IPS DF 6.9 (cell line): ENCODE results near the gene RBM19.

ENCODE experiments used
- DNase-seq: peaks from one replicate; pipeline ENCODE4 v3.0.0-alpha.2; 2013; ENCODE audit warnings: low read depth, low spot score
- H3K27ac ChIP-seq: one replicate; pipeline ENCODE4 v1.5.1; 2013; ENCODE audit warnings: low read length, control low read depth
- H3K27me3 ChIP-seq: 2 replicates; pipeline ENCODE4 v1.6.1; 2013; ENCODE audit warnings: mild to moderate bottlenecking, low read length; ENCODE audit not compliant: control insufficient read depth, insufficient read depth
- H3K36me3 ChIP-seq: 2 replicates; pipeline ENCODE4 v1.6.1; 2013; ENCODE audit warnings: low read length; ENCODE audit not compliant: control insufficient read depth, insufficient read depth
- H3K4me1 ChIP-seq: 2 replicates; pipeline ENCODE4 v1.6.1; 2013; ENCODE audit warnings: low read length; ENCODE audit not compliant: control insufficient read depth, insufficient read depth
- H3K4me3 ChIP-seq: 2 replicates; pipeline ENCODE4 v1.5.1; 2013; ENCODE audit warnings: mild to moderate bottlenecking, low read length
- H3K9me3 ChIP-seq: 2 replicates; pipeline ENCODE4 v1.6.1; 2013; ENCODE audit warnings: low read length, inconsistent platforms; ENCODE audit not compliant: control insufficient read depth, insufficient read depth
- WGBS: extraction: QIAGEN DNeasy Blood & Tissue Kit; methylation state at CpG from one replicate; pipeline ENCODE4 v1.1.7; 2013; ENCODE audit warnings: mixed read lengths, missing lambda C conversion rate; ENCODE audit not compliant: insufficient read length, insufficient coverage; 5-methylcytosine and 5-hydroxymethylcytosine counted together

The RBM19 gene

GRCh38 chr12:113973109-113973904 lies 7.2 kb upstream of the RBM19 start:
- H3K27me3 ChIP-seq: no peaks in the 10 kb centered on the region

GRCh38 chr12:113971392-113971791 lies 5.3 kb upstream of the RBM19 start:
- Histone ChIP-seq H3K4me1 (no peaks in the 10 kb centered on the region), H3K27me3 (no peaks in the 10 kb centered on the region), H3K9me3 (no peaks in the 10 kb centered on the region), H3K4me3 (no peak overlapping the region), H3K27ac (no peak overlapping the region), H3K36me3 (no peaks in the 10 kb centered on the region)
- no CpG with 5 or more reads among the region's 4 CpGs for WGBS
- DNase-seq: no peak

More at GRCh38 chr12:113973109-113973904, 7.2 kb upstream of the RBM19 start:
- H3K9me3 ChIP-seq: no peaks in the 10 kb centered on the region
- DNase-seq: no peak
- no peak overlapping the region for H3K4me3 ChIP-seq
- no CpG with 5 or more reads among the region's 10 CpGs for WGBS
- no peaks in the 10 kb centered on the region for H3K36me3 ChIP-seq
- H3K4me1 ChIP-seq: no peaks in the 10 kb centered on the region
- no peak overlapping the region for H3K27ac ChIP-seq

- no peaks in the 10 kb centered on the region for H3K9me3 ChIP-seq
- WGBS: no CpG with 5 or more reads among the region's 5 CpGs
- H3K27ac ChIP-seq: no peak overlapping the region
- no peak for DNase-seq
- no peaks in the 10 kb centered on the region for H3K36me3 ChIP-seq
- H3K4me3 ChIP-seq: no peak overlapping the region
- no peaks in the 10 kb centered on the region for H3K27me3 ChIP-seq
- no peaks in the 10 kb centered on the region for H3K4me1 ChIP-seq
Observed at GRCh38 chr12:113970211-113970610, 4.1 kb upstream of the RBM19 start.

- H3K36me3 ChIP-seq: no peaks in the 10 kb centered on the region
- no CpG with 5 or more reads among the region's 4 CpGs for WGBS
- no peak overlapping the region for H3K27ac ChIP-seq
- H3K27me3 ChIP-seq: no peaks in the 10 kb centered on the region
- H3K9me3 ChIP-seq: no peaks in the 10 kb centered on the region
- no peaks in the 10 kb centered on the region for H3K4me1 ChIP-seq
- DNase-seq: no peak
- no peak overlapping the region for H3K4me3 ChIP-seq
Observed at GRCh38 chr12:113967368-113967767, 1.2 kb upstream of the RBM19 start.

GRCh38 chr12:113962733-113963132 lies 3.4 kb downstream of the RBM19 start:
- Histone ChIP-seq H3K27me3 (no peaks in the 10 kb centered on the region), H3K36me3 (peaks cover 26% of the 10 kb centered on the region), H3K27ac (no peak overlapping the region), H3K4me1 (no peaks in the 10 kb centered on the region), H3K9me3 (no peaks in the 10 kb centered on the region), H3K4me3 (no peak overlapping the region)
- no CpG with 5 or more reads among the region's 1 CpG for WGBS
- no peak for DNase-seq

GRCh38 chr12:113961921-113962710 lies 4.0 kb downstream of the RBM19 start:
- H3K4me1 ChIP-seq: no peaks in the 10 kb centered on the region
- no CpG with 5 or more reads among the region's 16 CpGs for WGBS
- no peak overlapping the region for H3K27ac ChIP-seq
- H3K9me3 ChIP-seq: no peaks in the 10 kb centered on the region
- H3K36me3 ChIP-seq: peaks cover 29% of the 10 kb centered on the region
- no peak for DNase-seq
- H3K4me3 ChIP-seq: no peak overlapping the region
- no peaks in the 10 kb centered on the region for H3K27me3 ChIP-seq

- Histone ChIP-seq H3K27ac (no peak overlapping the region), H3K4me1 (no peaks in the 10 kb centered on the region), H3K36me3 (peaks cover 34% of the 10 kb centered on the region), H3K27me3 (no peaks in the 10 kb centered on the region), H3K4me3 (no peak overlapping the region), H3K9me3 (no peaks in the 10 kb centered on the region)
- no peak for DNase-seq
- no CpG with 5 or more reads among the region's 6 CpGs for WGBS
Observed at GRCh38 chr12:113960030-113960429, 6.1 kb downstream of the RBM19 start.

GRCh38 chr12:113959096-113959495 lies 7.0 kb downstream of the RBM19 start:
- H3K27ac ChIP-seq: no peak overlapping the region
- peaks cover 38% of the 10 kb centered on the region for H3K36me3 ChIP-seq
- H3K4me1 ChIP-seq: no peaks in the 10 kb centered on the region
- DNase-seq: no peak
- no peaks in the 10 kb centered on the region for H3K9me3 ChIP-seq
- no peaks in the 10 kb centered on the region for H3K27me3 ChIP-seq
- H3K4me3 ChIP-seq: no peak overlapping the region
- WGBS: no CpG with 5 or more reads among the region's 14 CpGs

- no peak for DNase-seq
- H3K4me1 ChIP-seq: no peaks in the 10 kb centered on the region
- H3K27me3 ChIP-seq: no peaks in the 10 kb centered on the region
- H3K27ac ChIP-seq: no peak overlapping the region
- H3K9me3 ChIP-seq: no peaks in the 10 kb centered on the region
- peaks cover 38% of the 10 kb centered on the region for H3K36me3 ChIP-seq
- no CpG with 5 or more reads among the region's 5 CpGs for WGBS
- no peak overlapping the region for H3K4me3 ChIP-seq
Observed at GRCh38 chr12:113958108-113958507, 8.0 kb downstream of the RBM19 start.

GRCh38 chr12:113957627-113958026 lies 8.5 kb downstream of the RBM19 start:
- no peaks in the 10 kb centered on the region for H3K27me3 ChIP-seq
- no peak for DNase-seq
- no peak overlapping the region for H3K4me3 ChIP-seq
- H3K27ac ChIP-seq: no peak overlapping the region
- H3K9me3 ChIP-seq: no peaks in the 10 kb centered on the region
- H3K4me1 ChIP-seq: no peaks in the 10 kb centered on the region
- WGBS: no CpG with 5 or more reads among the region's 17 CpGs
- peaks cover 38% of the 10 kb centered on the region for H3K36me3 ChIP-seq
